Neuronal stem cell (in vitro differentiated cells): ENCODE data around the gene TKTL1.

Source experiments
- DNase-seq: peaks from one replicate; pipeline ENCODE4 v3.0.0-alpha.2; 2013; ENCODE audit warnings: low spot score
- H2AFZ ChIP-seq: one replicate; pipeline ENCODE4 v1.6.1; 2013; ENCODE audit warnings: mild to moderate bottlenecking, low read length, inconsistent platforms
- H2AK5ac ChIP-seq: 2 replicates; pipeline ENCODE4 v1.6.1; 2013; ENCODE audit warnings: low read depth, mild to moderate bottlenecking, inconsistent platforms, low read length, moderate library complexity, mixed read lengths
- H2BK120ac ChIP-seq: 2 replicates; pipeline ENCODE4 v1.6.1; 2013; ENCODE audit warnings: low read depth, mild to moderate bottlenecking, inconsistent platforms, low read length, moderate library complexity, mixed read lengths
- H2BK12ac ChIP-seq: one replicate; pipeline ENCODE4 v1.6.1; 2013; ENCODE audit warnings: low read length, inconsistent platforms
- H2BK15ac ChIP-seq: 2 replicates; pipeline ENCODE4 v1.6.1; 2013; ENCODE audit warnings: mild to moderate bottlenecking, low read length, inconsistent platforms, mixed read lengths
- H2BK5ac ChIP-seq: one replicate; pipeline ENCODE4 v1.6.1; 2013; ENCODE audit warnings: inconsistent platforms, mild to moderate bottlenecking, low read length, moderate library complexity
- H3K14ac ChIP-seq: one replicate; pipeline ENCODE4 v1.6.1; 2013; ENCODE audit warnings: low read length, inconsistent platforms
- H3K18ac ChIP-seq: 2 replicates; pipeline ENCODE4 v1.6.1; 2013; ENCODE audit warnings: low read length, inconsistent platforms
- H3K23ac ChIP-seq: 2 replicates; pipeline ENCODE4 v1.6.1; 2013; ENCODE audit warnings: low read depth, mild to moderate bottlenecking, mixed read lengths, low read length, inconsistent platforms; ENCODE audit not compliant: poor library complexity
- H3K27ac ChIP-seq: replicated peaks from 3 replicates; pipeline ENCODE4 v1.5.1; 2013; ENCODE audit warnings: low read length, inconsistent platforms
- H3K27me3 ChIP-seq, 3 experiments: 2 replicates each; pipeline ENCODE4 v1.6.1; 2013; ENCODE audit warnings: low read length in 3 of 3, mild to moderate bottlenecking in 2 of 3, inconsistent platforms in 1 of 3, low read depth in 1 of 3, mixed read lengths in 1 of 3, moderate library complexity in 1 of 3; ENCODE audit not compliant: control insufficient read depth in 3 of 3, insufficient read depth in 3 of 3
- H3K36me3 ChIP-seq, 2 donors: replicated peaks in 1 of 2; 2 replicates each; pipeline ENCODE4 v1.6.1; 2013; ENCODE audit warnings: low read length in 2 of 2; ENCODE audit not compliant: control insufficient read depth in 2 of 2, insufficient read depth in 2 of 2
- H3K4ac ChIP-seq: 2 replicates; pipeline ENCODE4 v1.6.1; 2013; ENCODE audit warnings: inconsistent platforms, mild to moderate bottlenecking, low read length, moderate library complexity
- H3K4me1 ChIP-seq, 2 donors: 1 replicate in 1 of 2; 2 replicates in 1 of 2; pipeline ENCODE4 v1.6.1; 2013; ENCODE audit warnings: low read length in 2 of 2, low read depth in 1 of 2; ENCODE audit not compliant: control insufficient read depth in 2 of 2, insufficient read depth in 1 of 2
- H3K4me2 ChIP-seq: one replicate; pipeline ENCODE4 v1.6.1; 2013; ENCODE audit warnings: mild to moderate bottlenecking, low read length, inconsistent platforms; ENCODE audit not compliant: insufficient read depth, poor library complexity, severe bottlenecking
- H3K4me3 ChIP-seq, 2 donors: 2 replicates each; pipeline ENCODE4 v1.5.1; 2013; ENCODE audit warnings: low read length in 2 of 2, mild to moderate bottlenecking in 2 of 2, inconsistent platforms in 1 of 2, moderate library complexity in 1 of 2
- H3K79me1 ChIP-seq: one replicate; pipeline ENCODE4 v1.6.1; 2013; ENCODE audit warnings: low read depth, mild to moderate bottlenecking, inconsistent platforms, low read length, moderate library complexity
- H3K9ac ChIP-seq: one replicate; pipeline ENCODE4 v1.6.1; 2013; ENCODE audit warnings: mild to moderate bottlenecking, low read depth, low read length, inconsistent platforms; ENCODE audit not compliant: poor library complexity
- H3K9me3 ChIP-seq, 2 donors: replicated peaks in 1 of 2; 2 replicates each; pipeline versions ENCODE3 to v1.6.1; 2013; ENCODE audit warnings: low read length in 2 of 2, mild to moderate bottlenecking in 2 of 2, inconsistent platforms in 1 of 2, low read depth in 1 of 2, mixed read lengths in 1 of 2, moderate library complexity in 1 of 2; ENCODE audit not compliant: control insufficient read depth in 2 of 2, insufficient read depth in 1 of 2
- H4K8ac ChIP-seq: one replicate; pipeline ENCODE4 v1.6.1; 2013; ENCODE audit warnings: low read depth, mild to moderate bottlenecking, inconsistent platforms, low read length, moderate library complexity
- H4K91ac ChIP-seq: one replicate; pipeline ENCODE4 v1.6.1; 2013; ENCODE audit warnings: low read length, low read depth, mild to moderate bottlenecking, inconsistent platforms; ENCODE audit not compliant: poor library complexity
- WGBS, 2 donors: extraction: QIAGEN DNeasy Blood & Tissue Kit; methylation state at CpG; one replicate each; pipeline ENCODE4 v1.1.7; 2013; ENCODE audit warnings: missing lambda C conversion rate in 2 of 2, mixed read lengths in 1 of 2; ENCODE audit not compliant: insufficient read length in 2 of 2, insufficient replicate concordance in 1 of 2; ENCODE audit errors: extremely low coverage in 2 of 2; 5-methylcytosine and 5-hydroxymethylcytosine counted together

The TKTL1 gene

GRCh38 chrX:154321594-154321993 lies 26.0 kb downstream of the TKTL1 start:
- no peak overlapping the region for H2BK12ac ChIP-seq
- no peak for DNase-seq
- H3K18ac ChIP-seq = no peak overlapping the region
- H3K27me3 ChIP-seq = peaks cover 0 to 56% (median 0%) of the 10 kb centered on the region in 3 experiments
- no peak overlapping the region for H2BK15ac ChIP-seq
- H3K23ac ChIP-seq = no peak overlapping the region
- H3K4me2 ChIP-seq = no peak overlapping the region
- H3K27ac ChIP-seq = no peak overlapping the region
- no peak overlapping the region for H3K14ac ChIP-seq
- H3K9ac ChIP-seq = no peak overlapping the region
- H3K79me1 ChIP-seq = no peaks in the 10 kb centered on the region
- no peaks in the 10 kb centered on the region for H3K9me3 ChIP-seq
- no peak overlapping the region for H2BK120ac ChIP-seq
- no peak overlapping the region for H2BK5ac ChIP-seq
- no peak overlapping the region for H4K8ac ChIP-seq
- WGBS, 2 donors = no CpG with 5 or more reads among the region's 10 CpGs
- no peaks in the 10 kb centered on the region for H3K36me3 ChIP-seq
- no peak overlapping the region for H4K91ac ChIP-seq
- no peak overlapping the region for H3K4me3 ChIP-seq
- no peak overlapping the region for H2AK5ac ChIP-seq
- H2AFZ ChIP-seq = no peak overlapping the region
- no peak overlapping the region for H3K4ac ChIP-seq
- no peaks in the 10 kb centered on the region for H3K4me1 ChIP-seq

- H3K18ac ChIP-seq = no peak overlapping the region
- no peak overlapping the region for H2BK12ac ChIP-seq
- no peak overlapping the region for H3K23ac ChIP-seq
- H3K36me3 ChIP-seq = no peaks in the 10 kb centered on the region
- no peak overlapping the region for H2BK5ac ChIP-seq
- no peak overlapping the region for H2BK15ac ChIP-seq
- H3K4me2 ChIP-seq = no peak overlapping the region
- no peaks in the 10 kb centered on the region for H3K79me1 ChIP-seq
- no peak overlapping the region for H4K8ac ChIP-seq
- H3K4me1 ChIP-seq = no peaks in the 10 kb centered on the region
- H3K4ac ChIP-seq = no peak overlapping the region
- no peak overlapping the region for H2AK5ac ChIP-seq
- WGBS, 2 donors = no CpG with 5 or more reads among the region's 10 CpGs
- H3K14ac ChIP-seq = no peak overlapping the region
- DNase-seq = no peak
- no peaks in the 10 kb centered on the region for H3K9me3 ChIP-seq
- H3K9ac ChIP-seq = no peak overlapping the region
- H3K4me3 ChIP-seq = no peak overlapping the region
- peaks cover 0 to 64% (median 0%) of the 10 kb centered on the region in 3 experiments for H3K27me3 ChIP-seq
- H3K27ac ChIP-seq = no peak overlapping the region
- H2AFZ ChIP-seq = no peak overlapping the region
- no peak overlapping the region for H2BK120ac ChIP-seq
- no peak overlapping the region for H4K91ac ChIP-seq
These were observed 27.3 kb downstream of the TKTL1 start for GRCh38 chrX:154322890-154323289.

GRCh38 chrX:154323537-154323936 lies 27.9 kb downstream of the TKTL1 start:
- Histone ChIP-seq H4K91ac (no peak overlapping the region), H3K14ac (no peak overlapping the region), H2BK120ac (no peak overlapping the region), H3K36me3 (no peaks in the 10 kb centered on the region), H3K4me3 (no peak overlapping the region), H3K9ac (no peak overlapping the region), H2BK5ac (no peak overlapping the region), H3K9me3 (no peaks in the 10 kb centered on the region), H3K4me1 (no peaks in the 10 kb centered on the region), H4K8ac (no peak overlapping the region), H3K18ac (no peak overlapping the region), H2BK15ac (no peak overlapping the region), H3K4ac (no peak overlapping the region), H3K23ac (no peak overlapping the region), H2AFZ (no peak overlapping the region), H2BK12ac (no peak overlapping the region), H3K79me1 (no peaks in the 10 kb centered on the region), H3K27ac (no peak overlapping the region), H3K27me3 (peaks cover 0 to 67% (median 0%) of the 10 kb centered on the region in 3 experiments), H3K4me2 (no peak overlapping the region), H2AK5ac (no peak overlapping the region)
- no peak for DNase-seq
- no CpG with 5 or more reads among the region's 7 CpGs for whole genome bisulfite sequencing, 2 donors

- Histone ChIP-seq H3K4me3 (no peak overlapping the region), H3K4me2 (no peak overlapping the region), H2AFZ (no peak overlapping the region), H2BK5ac (no peak overlapping the region), H3K9ac (no peak overlapping the region), H3K18ac (no peak overlapping the region), H3K27me3 (peaks cover 0 to 76% (median 0%) of the 10 kb centered on the region in 3 experiments), H3K36me3 (no peaks in the 10 kb centered on the region), H3K4ac (no peak overlapping the region), H3K27ac (no peak overlapping the region), H2BK120ac (no peak overlapping the region), H4K8ac (no peak overlapping the region), H4K91ac (no peak overlapping the region), H3K9me3 (no peaks in the 10 kb centered on the region), H2BK12ac (no peak overlapping the region), H2AK5ac (no peak overlapping the region), H3K79me1 (no peaks in the 10 kb centered on the region), H2BK15ac (no peak overlapping the region), H3K14ac (no peak overlapping the region), H3K4me1 (peaks cover 4 to 7% of the 10 kb centered on the region in 2 donors), H3K23ac (no peak overlapping the region)
- no peak for DNase-seq
- WGBS, 2 donors = no CpG with 5 or more reads among the region's 8 CpGs
These were observed 29.9 kb downstream of the TKTL1 start for GRCh38 chrX:154325541-154325940.
